Activated CD4-positive, alpha-beta T cell treated with anti-CD3 and anti-CD28 coated beads, Interleukin-2, amount 50 U/mL, for 24 hours (primary cell): ENCODE data around the gene TXNRD1.
"Not testable (repeated sequence)": the region's sequence is repeated elsewhere in the genome, so short reads cannot be mapped to it uniquely, and the experiment has no call there.

Source experiments
- DNase-seq, 2 donors: peaks; one replicate each; pipeline ENCODE4 v3.0.0-alpha.2; 2020; ENCODE audit warnings: low read depth in 1 of 2, low spot score in 1 of 2

The TXNRD1 gene

DNA sequence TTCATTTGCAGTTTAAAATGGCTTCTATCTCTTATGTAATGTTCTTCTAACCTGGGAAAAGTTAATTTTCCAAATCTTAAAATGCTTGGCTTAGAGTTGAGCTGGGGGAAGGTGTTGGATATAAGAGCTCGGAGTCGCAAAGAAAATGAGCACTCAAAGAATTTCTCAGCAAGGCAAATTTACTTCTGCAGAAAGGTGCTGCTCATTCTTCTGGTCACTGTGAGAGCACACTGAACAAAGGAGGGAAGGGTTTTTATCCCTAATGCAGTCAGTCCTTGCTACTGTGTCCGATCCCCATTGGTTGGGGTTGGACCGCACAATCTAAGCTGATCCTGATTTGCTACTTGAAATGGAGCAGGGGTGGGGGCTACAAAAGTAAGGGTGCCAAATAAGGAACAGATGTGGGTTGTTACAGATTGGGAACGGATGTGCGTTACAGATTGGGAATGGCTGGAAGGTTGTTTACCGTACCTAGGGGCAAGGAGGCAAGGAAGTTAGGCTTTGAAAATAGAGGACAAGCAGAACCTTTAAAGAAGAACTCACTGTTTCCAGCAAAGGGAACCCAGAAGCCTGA, 19.4 kb downstream of the TXNRD1 start:
- no peak for DNase-seq

DNA sequence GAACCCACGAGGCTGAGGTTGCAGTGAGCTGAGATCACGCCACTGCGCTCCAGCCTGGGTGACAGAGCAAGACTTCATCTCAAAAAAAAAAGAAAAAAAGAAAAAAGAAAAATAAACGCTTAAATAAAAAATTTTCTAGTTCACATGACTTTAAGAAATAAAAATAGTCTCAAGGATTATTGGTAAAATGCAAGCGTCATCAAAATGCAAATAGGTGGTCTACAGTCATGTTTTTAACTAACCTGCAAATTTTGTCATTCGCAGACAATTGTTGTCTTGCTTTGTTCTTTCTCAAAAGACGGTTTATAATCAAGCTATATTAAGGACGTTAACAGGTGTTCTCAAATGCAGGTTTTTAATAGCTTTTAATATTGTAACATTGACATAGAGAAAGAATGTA, 22.4 kb downstream of the TXNRD1 start:
- no peak for DNase-seq

DNA sequence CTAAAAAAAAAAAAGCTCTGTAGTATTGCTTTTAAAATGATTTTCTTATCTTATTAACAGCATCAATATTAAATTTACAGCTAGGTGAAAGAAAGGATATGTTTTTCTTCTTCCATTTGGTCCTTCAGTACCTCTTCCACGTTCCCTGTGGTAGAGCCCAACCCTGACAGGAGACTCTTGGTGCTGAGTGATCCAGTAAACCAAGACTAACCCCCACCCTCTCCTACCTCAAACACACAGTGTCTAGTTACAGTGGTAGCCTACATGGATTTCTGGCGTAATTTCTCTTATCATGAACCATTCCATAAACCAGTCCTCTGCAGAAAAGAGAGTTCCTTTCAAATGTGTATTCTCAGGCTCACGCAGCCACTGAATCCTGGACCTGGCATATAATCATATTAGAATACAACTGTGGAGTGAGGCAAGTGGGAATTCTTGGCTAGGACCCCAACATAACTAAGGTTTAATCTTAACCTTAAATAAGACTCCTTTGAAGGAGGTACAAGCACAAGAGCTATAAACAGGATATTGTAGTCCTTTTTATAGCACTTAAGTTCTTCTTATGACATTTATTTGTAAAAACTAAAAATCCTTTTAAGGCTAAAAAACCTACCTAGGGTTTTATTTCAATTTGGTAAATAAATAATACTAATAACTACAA, 27.1 kb downstream of the TXNRD1 start:
- DNase-seq, result no peak

DNA sequence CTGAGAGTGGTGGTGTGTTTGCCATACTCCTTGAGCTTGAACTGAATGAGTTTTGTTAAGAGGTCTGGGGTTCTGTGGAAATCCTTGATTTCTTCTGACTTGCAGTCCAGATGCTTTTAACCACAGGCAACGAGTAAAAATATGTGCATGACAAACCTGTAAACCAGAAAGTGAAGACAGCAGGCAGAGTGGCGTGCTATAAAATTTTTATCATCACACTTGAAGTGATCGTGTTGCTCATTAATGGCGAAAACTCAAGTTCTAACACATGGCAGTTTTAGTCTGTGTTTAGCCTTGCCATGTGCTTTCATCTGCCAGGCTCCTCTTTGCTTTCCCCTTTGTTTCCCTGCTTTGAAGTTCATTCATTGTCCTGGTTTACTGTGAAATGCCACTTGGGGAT, 28.0 kb downstream of the TXNRD1 start:
- DNase-seq, result no peak

DNA sequence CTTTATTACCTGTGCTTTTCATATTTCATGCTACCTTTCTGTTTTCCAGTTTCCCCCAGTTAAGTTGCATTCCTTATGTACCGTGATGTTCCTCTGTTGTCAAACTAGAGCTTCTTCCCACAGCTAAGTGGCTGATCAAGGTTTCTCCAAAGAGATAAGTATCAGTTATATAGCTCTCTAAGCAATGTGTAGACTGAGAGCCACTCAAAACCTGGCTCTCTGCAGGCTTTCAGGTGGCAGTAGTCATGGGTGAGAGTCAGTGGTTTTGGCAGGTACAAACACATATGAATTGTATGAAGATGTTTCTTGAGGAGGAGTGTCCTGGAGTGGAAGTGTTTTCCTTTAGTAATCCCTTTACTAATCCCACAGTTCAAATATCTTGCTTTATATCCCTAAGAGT, 28.4 kb downstream of the TXNRD1 start:
- no peak for DNase-seq

DNA sequence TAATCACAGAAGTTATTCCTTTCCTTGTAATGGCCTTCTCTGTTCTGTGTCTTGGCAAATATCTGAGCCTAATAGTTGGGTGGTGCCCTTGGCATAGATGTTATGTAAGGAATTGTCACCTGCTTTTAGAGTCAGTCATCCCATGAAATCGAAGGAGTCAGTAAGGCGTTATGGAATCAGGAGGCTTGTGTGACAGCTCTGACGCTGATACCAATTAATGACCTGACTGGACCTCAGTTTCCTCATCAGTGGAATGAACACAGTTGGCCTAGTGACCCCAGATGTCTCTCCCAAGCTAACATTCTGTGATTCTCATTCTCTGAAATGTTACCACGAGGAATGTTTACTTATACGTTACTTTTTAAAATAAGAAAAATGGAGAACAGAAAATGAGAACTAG, 32.1 kb downstream of the TXNRD1 start:
- no peak for DNase-seq

DNA sequence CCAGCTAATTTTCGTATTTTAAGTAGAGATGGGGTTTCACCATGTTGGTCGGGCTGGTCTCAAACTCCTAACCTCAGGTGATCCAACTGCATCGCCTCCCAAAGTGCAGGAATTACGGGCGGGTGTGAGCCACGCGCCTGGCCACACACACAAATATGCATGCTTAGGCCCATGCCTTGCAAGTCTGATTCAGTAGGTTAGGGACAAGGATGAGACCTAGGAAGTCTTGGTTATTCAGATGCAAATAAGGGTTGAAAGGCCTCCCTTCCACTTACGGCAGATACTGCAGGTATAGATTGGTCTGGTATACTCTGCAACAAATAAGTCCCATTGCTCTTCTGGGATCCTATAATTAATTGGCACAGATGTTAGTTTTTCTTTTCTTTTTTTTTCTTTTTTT, 32.9 kb downstream of the TXNRD1 start:
- DNase-seq, result no peak

DNA sequence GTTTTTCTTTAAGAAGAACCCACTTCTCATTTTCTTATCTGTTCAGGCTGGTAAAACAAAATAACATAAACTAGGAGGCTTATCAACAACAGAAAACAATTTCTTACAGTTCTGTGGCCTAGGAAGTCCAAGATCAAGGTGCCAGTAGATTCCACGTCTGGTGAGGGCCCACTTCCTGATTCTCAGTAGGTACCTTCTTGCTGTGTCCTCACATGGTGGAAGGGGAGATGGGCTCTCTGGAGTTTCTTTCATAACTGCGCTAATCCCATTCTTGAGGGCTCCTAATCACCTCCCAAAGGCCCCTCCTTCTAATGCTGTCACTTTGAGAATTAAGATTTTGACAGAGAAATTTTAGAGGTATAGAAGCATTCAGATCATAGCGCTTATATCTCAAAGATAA, 33.4 kb downstream of the TXNRD1 start:
- DNase-seq, result no peak

DNA sequence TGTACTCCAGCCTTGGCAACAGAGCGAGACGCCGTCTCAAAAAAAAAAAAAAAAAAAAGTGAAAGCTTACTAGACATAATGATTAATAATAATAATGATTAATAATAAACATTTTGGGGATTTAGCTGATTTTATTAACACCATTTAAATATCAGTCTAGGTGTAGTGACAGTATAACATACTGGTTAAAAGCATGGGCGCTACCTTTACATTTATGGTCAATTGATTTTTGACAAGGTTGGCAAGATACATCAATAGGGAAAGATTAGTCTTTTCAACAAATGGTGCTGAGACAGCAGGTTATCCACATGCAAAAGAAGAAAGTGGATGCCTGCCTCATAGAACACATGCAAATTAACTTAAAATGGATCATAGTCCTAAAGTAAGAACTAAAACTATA, 34.3 kb downstream of the TXNRD1 start:
- DNase-seq, result no peak

DNA sequence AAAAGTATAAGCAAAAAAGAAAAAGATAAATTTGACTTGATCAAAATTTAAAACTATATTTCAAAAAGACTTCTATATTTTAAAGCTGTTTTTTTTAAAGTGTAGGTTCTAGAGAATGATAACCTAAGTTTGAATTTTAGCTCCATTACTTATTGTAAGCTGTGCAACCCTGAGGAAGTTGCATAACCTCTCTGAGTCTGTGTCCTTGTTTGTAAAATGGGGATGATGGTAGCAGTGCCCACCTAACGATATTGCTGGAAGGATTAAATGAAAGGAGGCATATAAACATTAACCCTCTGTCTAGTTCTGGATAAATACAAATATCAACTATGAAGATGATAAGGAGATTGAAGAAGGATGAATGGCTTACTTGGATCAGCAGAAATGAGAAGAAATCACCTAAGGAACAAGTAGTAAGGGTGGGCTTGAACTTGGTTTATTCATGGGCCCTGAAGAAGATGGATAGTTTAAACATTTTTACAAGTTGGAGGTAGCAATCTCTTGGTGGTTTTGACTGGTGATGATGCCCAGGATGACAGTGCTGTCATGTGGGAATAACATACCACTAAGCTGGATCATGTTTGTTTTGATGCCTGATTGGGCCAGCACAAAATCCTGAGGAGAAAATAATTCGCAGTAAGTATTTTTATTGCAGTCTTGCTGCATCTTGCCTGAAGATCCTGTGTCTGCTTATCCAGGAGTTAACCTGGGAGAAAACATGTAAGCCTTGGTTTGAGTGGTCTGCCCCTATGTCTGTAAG, 35.0 kb downstream of the TXNRD1 start:
- no peak for DNase-seq

DNA sequence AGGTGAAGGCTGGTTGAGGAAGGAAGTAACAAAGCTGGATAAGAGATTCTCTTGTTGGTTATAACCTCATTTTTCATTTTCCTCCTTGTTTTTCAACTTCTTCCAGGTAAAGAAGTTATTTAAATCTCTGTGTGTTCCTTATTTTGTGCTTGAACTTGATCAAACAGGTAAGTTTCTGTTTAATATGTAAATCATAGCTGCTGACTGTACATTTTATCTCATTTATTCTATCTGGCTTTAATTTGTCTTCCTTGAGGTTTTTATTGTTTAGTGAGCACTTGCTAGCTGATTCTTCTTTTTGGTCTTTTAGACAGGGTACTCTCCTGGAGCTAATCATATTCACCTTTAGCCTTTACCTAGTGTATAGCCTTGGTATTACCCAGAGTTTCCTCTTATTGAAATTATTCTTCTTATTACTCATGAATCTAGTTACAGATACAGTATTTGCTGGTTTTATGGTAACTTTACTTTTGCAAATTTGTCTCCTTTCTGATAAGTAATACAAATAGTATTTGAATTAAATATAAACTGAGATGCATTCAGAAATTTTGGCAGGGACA, 42.4 kb downstream of the TXNRD1 start:
- DNase-seq, result no peak

DNA sequence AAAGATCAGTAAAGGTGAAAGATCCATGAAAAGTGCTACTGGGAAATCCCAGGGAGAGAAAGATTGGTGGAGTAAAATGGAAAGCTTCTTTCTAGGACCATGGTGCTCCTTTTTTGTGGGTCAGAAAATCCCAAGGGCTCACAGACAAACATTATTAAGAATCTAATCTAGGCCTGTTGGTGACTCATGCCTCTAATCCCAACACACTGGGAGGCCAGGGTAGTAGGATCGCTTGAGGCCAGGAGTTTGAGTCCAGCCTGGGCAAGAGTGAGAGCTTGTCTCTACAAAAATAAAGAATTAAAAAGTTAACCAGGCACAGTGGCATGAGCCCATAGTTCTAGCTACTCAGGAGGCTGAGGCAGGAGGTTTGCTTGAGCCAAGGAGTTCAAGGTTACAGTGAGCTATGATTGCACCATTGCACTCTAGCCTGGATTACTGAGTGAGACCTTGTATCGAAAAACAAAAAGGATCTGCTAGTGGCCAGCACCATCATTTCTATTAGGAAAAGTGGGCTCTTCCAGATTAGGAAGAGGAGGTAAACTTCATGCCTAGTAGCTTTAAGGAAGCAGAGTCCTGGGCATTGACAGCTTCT, 43.0 kb downstream of the TXNRD1 start:
- DNase-seq, result no peak

DNA sequence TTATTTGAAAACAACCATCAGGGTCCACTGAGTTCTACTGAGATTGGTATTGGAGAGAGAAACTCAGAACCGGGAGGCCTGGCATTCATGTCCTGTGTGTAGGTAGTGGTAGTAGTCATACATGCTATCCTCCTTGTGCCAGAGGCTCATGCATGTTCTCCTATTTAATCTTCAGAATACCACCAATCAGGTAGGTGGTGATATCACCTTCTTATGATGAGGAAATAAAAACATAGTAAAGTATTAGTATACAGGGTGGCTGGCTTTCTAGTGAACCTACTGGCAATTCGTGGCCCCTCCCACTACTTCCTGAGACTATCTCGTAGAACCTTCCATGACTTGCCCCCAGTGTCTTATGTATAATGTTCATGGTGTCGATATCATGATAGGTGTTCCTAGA, 47.4 kb downstream of the TXNRD1 start:
- DNase-seq, result no peak

DNA sequence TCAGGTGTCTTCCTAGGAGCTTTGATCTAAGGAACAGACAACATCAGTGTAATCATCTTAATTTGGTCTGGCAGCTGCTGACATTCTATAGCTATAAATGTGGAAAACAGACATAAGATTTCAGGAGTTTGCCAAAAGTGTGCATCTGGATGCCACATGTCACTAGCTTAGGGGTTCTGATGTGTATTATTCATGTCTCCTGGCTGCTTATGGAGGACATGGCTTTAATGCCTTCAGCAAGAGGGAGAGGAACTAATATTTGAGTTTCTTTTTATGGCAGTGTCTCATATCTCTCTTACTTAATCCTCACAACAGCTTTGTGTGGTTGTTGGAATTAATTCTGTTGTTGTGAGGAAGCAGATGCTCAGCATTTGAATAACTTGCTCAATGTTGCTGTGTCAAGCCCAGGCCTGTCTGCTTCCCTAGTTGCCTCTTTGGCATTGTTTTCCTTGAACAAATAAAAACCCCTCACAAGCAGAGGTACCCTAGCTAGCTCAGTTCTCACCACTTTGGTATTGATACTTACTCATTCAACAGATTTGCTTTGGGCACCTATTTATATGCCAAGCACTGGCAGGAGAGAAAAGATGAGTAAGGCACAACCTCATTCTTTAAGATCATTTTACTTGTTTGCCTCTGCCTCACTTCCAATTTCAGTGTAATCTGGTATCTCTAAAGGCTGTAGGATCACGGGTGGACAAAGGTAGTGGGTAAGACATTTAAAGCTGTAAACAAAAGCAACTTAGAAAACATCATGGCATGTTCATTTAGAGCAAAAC, 48.2 kb downstream of the TXNRD1 start:
- no peak for DNase-seq

DNA sequence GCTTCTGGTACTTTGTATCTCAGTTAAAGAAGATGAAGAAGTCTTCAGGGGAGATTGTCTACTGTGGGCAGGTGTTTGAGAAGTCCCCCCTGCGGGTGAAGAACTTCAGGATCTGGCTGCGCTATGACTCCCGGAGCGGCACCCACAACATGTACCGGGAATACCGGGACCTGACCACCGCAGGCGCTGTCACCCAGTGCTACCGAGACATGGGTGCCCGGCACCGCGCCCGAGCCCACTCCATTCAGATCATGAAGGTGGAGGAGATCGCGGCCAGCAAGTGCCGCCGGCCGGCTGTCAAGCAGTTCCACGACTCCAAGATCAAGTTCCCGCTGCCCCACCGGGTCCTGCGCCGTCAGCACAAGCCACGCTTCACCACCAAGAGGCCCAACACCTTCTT, 49.9 kb downstream of the TXNRD1 start:
- DNase-seq, result not testable (repeated sequence)

DNA sequence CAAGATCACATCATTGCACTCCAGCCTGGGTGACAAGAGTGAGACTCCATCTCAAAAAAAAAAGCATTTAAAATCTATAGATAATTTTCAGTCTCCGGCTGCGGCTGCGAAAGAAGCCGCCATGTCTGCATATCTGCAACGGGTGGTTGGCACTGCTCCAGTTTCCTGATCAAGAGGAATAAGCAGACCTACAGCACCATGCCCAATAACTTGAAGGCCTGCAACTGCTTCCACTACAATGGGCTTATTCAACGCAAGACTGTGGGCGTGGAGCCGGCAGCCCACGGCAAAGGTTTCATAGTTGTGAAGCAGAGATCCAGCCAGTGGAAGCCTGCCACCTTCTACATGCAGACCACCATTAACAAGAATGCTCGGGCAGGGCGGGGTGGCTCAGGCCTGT, 57.4 kb downstream of the TXNRD1 start:
- DNase-seq, result no peak

DNA sequence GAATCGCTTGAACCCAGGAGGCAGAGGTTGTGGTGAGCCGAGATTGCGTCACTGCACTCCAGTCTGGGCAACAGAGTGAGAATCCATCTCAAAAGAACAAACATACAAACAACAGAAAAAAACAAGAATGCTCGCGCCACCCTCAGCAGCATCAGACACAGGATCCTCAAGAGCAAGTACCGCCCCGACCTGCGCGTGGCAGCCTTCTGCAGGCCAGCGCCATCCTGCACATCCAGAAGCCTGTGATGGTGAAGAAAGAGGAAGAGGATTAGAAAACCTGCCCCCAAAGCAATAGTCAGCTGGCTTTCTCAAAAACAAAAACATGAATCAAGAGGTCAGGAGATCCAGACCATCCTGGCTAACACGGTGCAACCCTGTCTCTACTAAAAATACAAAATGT, 57.9 kb downstream of the TXNRD1 start:
- DNase-seq, result no peak

DNA sequence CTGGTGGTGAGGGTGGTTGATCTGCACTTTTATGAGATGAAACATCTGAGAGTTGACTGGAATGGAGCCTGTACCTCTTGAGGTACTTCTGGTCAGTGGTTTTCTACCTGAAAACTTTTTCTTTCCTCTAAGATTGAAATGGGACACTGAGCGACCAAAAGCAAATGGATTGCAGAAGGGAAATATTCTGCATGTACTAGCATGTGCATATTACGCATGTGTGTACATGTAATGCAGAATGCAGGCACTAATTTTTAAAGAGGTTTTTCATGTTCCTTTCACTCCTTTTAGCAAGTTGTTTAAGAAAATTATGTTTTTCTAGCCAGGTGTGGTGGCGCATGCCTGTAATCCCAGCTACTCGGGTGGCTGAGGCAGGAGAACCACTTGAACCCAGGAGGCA, 59.2 kb downstream of the TXNRD1 start:
- DNase-seq, result no peak

DNA sequence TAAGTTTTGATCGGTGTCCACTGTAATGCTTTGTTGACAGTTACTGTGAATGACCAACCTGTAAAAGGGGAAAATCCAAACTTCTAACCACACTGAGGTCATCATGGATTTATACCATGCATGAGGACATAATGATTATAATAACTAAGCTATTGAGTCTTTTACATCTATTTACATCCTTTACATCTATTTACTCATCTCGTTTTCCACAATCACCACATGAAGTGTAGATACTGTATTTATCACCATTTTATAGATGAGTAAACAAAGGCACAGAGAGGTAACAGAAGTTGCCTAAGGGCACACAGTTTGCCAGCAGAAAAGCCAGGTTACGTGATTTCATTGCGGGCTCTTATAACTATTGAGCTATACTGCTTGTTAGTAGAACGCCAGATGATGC, 60.1 kb downstream of the TXNRD1 start:
- no peak for DNase-seq

DNA sequence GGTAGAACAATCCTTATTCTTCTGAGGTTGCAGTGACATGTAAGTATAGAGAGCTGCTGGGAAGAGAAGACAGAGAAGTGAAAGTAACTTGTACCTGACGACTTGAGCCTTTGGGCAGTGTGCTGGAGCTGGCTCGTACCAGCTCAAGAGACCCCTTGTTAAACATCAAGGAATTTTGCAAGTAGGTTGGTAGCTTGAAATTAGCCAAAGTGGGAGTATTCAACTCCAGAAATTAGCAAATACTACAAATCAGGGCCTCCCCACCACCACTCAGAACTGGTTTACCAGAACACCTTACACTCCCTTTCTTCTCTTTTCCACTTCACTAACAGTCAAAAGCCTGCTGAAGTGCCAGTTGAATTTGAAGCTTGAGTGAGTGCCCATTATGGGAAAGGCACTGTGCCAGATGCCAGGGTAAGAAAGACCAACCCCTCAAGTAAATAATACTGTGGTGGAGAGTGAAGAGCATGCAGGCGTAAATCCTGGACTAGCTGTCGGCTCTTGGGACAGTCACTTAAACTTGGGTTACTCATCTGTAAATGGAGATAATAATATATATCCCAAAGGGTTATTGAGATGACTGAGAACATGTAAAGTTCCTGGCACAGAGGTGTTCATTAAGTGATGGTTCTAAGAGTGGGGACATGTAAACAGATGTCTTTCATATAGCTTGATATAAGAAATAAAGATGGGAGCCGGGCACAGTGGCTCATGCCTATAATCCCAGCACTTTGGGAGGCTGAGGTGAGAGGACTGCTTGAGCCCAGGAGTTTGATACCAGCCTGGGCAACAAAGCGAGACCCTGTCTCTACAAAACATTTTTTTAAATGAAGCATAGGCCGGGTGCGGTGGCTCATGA, 60.9 kb downstream of the TXNRD1 start:
- DNase-seq, result no peak
